ENCODE results near the gene ANKDD1A. TPM values are rescaled to one million over a fixed set of nuclear protein-coding genes. Genes with fewer than 3 reads are reported as not detected.
A peak's percentile ranks its signal among the peaks of the same experiment; 100 is the strongest.

Gene ANKDD1A
- total RNA-seq, 1 experiment from 2014 or later: 6.1 TPM

DNA sequence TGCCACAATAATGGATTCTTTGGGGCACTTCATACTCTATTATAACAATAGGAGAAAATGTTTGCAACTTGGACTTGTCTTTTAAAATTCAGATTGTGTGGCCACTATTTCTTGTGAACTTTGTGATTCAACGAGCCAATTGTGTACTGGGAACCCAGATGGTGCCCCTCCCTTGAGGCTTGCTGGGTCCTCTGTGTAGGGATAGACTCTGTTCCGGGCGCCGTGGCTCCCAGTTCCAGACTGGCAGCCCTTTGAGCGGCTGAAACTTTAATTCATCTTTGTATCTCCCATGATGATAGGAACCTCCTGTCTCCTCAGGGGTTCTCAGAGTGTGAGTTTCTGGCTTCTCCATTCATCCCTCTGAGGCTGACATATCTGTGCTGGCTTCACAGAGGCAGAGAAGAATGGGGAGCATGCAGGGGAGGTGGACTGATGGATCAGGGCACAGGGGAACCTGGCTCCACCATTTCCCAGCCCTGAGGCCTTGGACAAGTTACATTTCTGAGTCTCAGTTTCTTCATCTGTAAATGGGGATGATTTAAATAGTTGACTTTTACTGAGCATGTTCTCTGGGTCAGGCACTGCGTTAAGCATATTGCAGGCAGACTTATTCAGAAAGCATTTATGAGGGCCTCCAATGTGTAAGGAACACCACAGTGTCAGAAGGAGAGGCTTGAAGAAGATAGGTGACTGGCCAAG lies 15.2 kb upstream of the ANKDD1A start (continued):
- TF ChIP-seq, protein P1, sequence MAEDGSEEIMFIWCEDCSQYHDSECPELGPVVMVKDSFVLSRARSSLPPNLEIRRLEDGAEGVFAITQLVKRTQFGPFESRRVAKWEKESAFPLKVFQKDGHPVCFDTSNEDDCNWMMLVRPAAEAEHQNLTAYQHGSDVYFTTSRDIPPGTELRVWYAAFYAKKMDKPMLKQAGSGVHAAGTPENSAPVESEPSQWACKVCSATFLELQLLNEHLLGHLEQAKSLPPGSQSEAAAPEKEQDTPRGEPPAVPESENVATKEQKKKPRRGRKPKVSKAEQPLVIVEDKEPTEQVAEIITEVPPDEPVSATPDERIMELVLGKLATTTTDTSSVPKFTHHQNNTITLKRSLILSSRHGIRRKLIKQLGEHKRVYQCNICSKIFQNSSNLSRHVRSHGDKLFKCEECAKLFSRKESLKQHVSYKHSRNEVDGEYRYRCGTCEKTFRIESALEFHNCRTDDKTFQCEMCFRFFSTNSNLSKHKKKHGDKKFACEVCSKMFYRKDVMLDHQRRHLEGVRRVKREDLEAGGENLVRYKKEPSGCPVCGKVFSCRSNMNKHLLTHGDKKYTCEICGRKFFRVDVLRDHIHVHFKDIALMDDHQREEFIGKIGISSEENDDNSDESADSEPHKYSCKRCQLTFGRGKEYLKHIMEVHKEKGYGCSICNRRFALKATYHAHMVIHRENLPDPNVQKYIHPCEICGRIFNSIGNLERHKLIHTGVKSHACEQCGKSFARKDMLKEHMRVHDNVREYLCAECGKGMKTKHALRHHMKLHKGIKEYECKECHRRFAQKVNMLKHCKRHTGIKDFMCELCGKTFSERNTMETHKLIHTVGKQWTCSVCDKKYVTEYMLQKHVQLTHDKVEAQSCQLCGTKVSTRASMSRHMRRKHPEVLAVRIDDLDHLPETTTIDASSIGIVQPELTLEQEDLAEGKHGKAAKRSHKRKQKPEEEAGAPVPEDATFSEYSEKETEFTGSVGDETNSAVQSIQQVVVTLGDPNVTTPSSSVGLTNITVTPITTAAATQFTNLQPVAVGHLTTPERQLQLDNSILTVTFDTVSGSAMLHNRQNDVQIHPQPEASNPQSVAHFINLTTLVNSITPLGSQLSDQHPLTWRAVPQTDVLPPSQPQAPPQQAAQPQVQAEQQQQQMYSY (CRISPR knock-in tag; IDR thresholded peaks at IDR 0.05): no peak
- TF ChIP-seq MXD4 (CRISPR knock-in tag; IDR thresholded peaks at IDR 0.05; ENCODE audit: borderline replicate concordance): no peak
- TF ChIP-seq, protein P2, sequence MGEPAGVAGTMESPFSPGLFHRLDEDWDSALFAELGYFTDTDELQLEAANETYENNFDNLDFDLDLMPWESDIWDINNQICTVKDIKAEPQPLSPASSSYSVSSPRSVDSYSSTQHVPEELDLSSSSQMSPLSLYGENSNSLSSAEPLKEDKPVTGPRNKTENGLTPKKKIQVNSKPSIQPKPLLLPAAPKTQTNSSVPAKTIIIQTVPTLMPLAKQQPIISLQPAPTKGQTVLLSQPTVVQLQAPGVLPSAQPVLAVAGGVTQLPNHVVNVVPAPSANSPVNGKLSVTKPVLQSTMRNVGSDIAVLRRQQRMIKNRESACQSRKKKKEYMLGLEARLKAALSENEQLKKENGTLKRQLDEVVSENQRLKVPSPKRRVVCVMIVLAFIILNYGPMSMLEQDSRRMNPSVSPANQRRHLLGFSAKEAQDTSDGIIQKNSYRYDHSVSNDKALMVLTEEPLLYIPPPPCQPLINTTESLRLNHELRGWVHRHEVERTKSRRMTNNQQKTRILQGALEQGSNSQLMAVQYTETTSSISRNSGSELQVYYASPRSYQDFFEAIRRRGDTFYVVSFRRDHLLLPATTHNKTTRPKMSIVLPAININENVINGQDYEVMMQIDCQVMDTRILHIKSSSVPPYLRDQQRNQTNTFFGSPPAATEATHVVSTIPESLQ (CRISPR knock-in tag; IDR thresholded peaks at IDR 0.05): no peak
- TF ChIP-seq CTCF (IDR thresholded peaks at IDR 0.05): no peak
- TF ChIP-seq EMX1 (CRISPR knock-in tag; IDR thresholded peaks at IDR 0.05): no peak
- no peak for TF ChIP-seq ZNF219 (CRISPR knock-in tag; IDR thresholded peaks at IDR 0.05; ENCODE audit: borderline replicate concordance)
- no peak for TF ChIP-seq NFYB (CRISPR knock-in tag; conservative IDR thresholded peaks at IDR 0.05; ENCODE audit: low read depth)
- TF ChIP-seq, protein P3, sequence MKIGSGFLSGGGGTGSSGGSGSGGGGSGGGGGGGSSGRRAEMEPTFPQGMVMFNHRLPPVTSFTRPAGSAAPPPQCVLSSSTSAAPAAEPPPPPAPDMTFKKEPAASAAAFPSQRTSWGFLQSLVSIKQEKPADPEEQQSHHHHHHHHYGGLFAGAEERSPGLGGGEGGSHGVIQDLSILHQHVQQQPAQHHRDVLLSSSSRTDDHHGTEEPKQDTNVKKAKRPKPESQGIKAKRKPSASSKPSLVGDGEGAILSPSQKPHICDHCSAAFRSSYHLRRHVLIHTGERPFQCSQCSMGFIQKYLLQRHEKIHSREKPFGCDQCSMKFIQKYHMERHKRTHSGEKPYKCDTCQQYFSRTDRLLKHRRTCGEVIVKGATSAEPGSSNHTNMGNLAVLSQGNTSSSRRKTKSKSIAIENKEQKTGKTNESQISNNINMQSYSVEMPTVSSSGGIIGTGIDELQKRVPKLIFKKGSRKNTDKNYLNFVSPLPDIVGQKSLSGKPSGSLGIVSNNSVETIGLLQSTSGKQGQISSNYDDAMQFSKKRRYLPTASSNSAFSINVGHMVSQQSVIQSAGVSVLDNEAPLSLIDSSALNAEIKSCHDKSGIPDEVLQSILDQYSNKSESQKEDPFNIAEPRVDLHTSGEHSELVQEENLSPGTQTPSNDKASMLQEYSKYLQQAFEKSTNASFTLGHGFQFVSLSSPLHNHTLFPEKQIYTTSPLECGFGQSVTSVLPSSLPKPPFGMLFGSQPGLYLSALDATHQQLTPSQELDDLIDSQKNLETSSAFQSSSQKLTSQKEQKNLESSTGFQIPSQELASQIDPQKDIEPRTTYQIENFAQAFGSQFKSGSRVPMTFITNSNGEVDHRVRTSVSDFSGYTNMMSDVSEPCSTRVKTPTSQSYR (CRISPR knock-in tag; IDR thresholded peaks at IDR 0.05): no peak
- no peak for TF ChIP-seq NFATC4 (CRISPR knock-in tag; IDR thresholded peaks at IDR 0.05)
- TF ChIP-seq, protein P4, sequence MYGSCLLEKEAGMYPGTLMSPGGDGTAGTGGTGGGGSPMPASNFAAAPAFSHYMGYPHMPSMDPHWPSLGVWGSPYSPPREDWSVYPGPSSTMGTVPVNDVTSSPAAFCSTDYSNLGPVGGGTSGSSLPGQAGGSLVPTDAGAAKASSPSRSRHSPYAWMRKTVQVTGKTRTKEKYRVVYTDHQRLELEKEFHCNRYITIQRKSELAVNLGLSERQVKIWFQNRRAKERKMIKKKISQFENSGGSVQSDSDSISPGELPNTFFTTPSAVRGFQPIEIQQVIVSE (CRISPR knock-in tag; IDR thresholded peaks at IDR 0.05; ENCODE audit: borderline replicate concordance): no peak

DNA sequence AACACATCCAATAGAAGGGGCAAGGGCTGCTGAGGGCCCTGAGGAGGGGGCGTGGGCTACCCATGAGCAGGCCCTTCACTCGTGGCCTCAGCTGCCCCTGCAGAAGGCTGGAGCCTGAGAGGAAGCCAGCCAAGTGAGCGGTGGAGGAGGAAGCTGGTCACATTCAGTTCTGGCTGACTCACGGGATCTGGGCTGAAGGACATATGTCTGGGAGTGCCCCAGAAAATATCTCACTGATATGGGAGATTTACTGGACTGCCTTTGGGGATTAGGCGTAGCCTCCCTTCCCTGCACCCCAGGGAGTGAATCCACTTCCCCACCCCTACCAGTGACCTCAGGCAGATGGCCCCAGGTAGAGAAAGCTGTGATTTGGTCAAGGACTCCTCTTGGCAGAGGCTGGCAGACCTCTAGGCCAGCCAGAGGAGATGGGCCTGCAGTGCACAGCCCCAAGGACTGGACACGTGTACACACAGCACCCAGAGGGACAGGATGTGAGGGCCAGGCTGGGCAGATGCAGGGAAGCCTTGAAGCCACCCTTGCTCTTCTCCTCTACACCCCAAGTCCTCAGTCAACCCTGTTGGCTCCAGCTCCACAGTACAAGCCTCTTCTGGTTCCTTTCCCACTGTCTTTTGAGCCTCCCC lies 14.2 kb upstream of the ANKDD1A start:
- ATAC-seq (no peak), DNase-seq (ENCODE audit: low spot score) (no peak)
- CTCF ChIA-PET: interaction anchor here (1.4 kb wide), 1 partner anchor 147 kb away, joined by 3 read pairs; no protein-coding TSS in a partner anchor
- no peak overlapping the region for H3K4me3 Mint-ChIP-seq
- H3K27me3 Mint-ChIP-seq (ENCODE audit: low read depth): peaks cover 6% of the 10 kb centered on the region; the same call in 1 of the 2 replicates
- H3K27ac Mint-ChIP-seq: peak overlapping the region; percentile 50; the same call in 1 of the 2 replicates
- POLR2A ChIA-PET: interaction anchor here (0.5 kb wide), 1 partner anchor 63 kb away, joined by 4 read pairs; no protein-coding TSS in a partner anchor
- H3K9me3 Mint-ChIP-seq: peaks cover 16% of the 10 kb centered on the region
- H3K4me1 Mint-ChIP-seq: peaks cover 41% of the 10 kb centered on the region
- peaks cover 16% of the 10 kb centered on the region for H3K36me3 Mint-ChIP-seq
- TF ChIP-seq, protein P5, sequence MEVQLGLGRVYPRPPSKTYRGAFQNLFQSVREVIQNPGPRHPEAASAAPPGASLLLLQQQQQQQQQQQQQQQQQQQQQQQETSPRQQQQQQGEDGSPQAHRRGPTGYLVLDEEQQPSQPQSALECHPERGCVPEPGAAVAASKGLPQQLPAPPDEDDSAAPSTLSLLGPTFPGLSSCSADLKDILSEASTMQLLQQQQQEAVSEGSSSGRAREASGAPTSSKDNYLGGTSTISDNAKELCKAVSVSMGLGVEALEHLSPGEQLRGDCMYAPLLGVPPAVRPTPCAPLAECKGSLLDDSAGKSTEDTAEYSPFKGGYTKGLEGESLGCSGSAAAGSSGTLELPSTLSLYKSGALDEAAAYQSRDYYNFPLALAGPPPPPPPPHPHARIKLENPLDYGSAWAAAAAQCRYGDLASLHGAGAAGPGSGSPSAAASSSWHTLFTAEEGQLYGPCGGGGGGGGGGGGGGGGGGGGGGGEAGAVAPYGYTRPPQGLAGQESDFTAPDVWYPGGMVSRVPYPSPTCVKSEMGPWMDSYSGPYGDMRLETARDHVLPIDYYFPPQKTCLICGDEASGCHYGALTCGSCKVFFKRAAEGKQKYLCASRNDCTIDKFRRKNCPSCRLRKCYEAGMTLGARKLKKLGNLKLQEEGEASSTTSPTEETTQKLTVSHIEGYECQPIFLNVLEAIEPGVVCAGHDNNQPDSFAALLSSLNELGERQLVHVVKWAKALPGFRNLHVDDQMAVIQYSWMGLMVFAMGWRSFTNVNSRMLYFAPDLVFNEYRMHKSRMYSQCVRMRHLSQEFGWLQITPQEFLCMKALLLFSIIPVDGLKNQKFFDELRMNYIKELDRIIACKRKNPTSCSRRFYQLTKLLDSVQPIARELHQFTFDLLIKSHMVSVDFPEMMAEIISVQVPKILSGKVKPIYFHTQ (CRISPR knock-in tag; IDR thresholded peaks at IDR 0.05): no peak
- TF ChIP-seq ZNF232 (CRISPR knock-in tag; IDR thresholded peaks at IDR 0.05): no peak
- no peak for TF ChIP-seq CBFB (CRISPR knock-in tag; IDR thresholded peaks at IDR 0.05; ENCODE audit: low read depth)
- TF ChIP-seq, protein P6, sequence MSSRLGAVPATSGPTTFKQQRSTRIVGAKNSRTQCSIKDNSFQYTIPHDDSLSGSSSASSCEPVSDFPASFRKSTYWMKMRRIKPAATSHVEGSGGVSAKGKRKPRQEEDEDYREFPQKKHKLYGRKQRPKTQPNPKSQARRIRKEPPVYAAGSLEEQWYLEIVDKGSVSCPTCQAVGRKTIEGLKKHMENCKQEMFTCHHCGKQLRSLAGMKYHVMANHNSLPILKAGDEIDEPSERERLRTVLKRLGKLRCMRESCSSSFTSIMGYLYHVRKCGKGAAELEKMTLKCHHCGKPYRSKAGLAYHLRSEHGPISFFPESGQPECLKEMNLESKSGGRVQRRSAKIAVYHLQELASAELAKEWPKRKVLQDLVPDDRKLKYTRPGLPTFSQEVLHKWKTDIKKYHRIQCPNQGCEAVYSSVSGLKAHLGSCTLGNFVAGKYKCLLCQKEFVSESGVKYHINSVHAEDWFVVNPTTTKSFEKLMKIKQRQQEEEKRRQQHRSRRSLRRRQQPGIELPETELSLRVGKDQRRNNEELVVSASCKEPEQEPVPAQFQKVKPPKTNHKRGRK (CRISPR knock-in tag; IDR thresholded peaks at IDR 0.05; ENCODE audit: borderline replicate concordance): no peak
- no peak for TF ChIP-seq TP53 (CRISPR knock-in tag; IDR thresholded peaks at IDR 0.05)
- no peak for TF ChIP-seq ZNF263 (CRISPR knock-in tag; IDR thresholded peaks at IDR 0.05; ENCODE audit: low read depth)

Data from WTC11 (cell line).